H1 (cell line): Measurements from ENCODE around the gene ELP4. TPM values are rescaled to one million over a fixed set of nuclear protein-coding genes. Genes with fewer than 3 reads are reported as not detected.

Source experiments
- RNF2 ChIP-seq: fragments of 200-900, 300-1000 bp; sonication (generic); IDR thresholded peaks from 2 replicates; pipeline ENCODE4 v1.7.1; 2016; ENCODE audit warnings: borderline replicate concordance, low read depth, mild to moderate bottlenecking, antibody characterized with exemption, low read length; ENCODE audit not compliant: poor library complexity, severe bottlenecking; ENCODE audit errors: missing control alignments
- RXRA ChIP-seq: IDR thresholded peaks from 2 replicates; pipeline ENCODE4 v1.6.1; 2011; ENCODE audit warnings: low read depth, mild to moderate bottlenecking, low read length, moderate library complexity; ENCODE audit not compliant: insufficient read depth
- USF2 ChIP-seq: IDR thresholded peaks from 2 replicates; pipeline ENCODE4 v1.6.1; 2011; ENCODE audit warnings: low read length, improper control_type of control experiment
- polyA plus RNA-seq, 7 experiments: library from polyadenylated mRNA; depleted of rRNA in 3 of 7; stranded (reverse) in 5 of 7; unstranded in 2 of 7; fragments of >200 nt in 5 of 7; fragments of 200-250 nt in 2 of 7; gene quantifications; 1 replicate in 5 of 7; 2 replicates in 1 of 7; 4 replicates in 1 of 7; pipeline versions ENCODE4 v1.2.1 to v1.2.3, GENCODE V29; 2011 to 2013; ENCODE audit warnings: missing spikeins in 2 of 7, mixed read lengths in 2 of 7
- total RNA-seq: library from RNA; stranded (reverse); fragmentation: NEBNext Ultra II Directional; extraction: Animal tissue kit (Norgen Biotek cat#: 25700); gene quantifications from 2 replicates; pipeline ENCODE4 v1.2.1, GENCODE V29; 2021

Gene ELP4
- total and polyA plus RNA-seq, 2 of the 8 experiments (the other 6 are each of a cell fraction or from before 2014, with no cell fraction given): 14.0 to 18.6 TPM

- TF ChIP-seq RNF2 (no peak), RXRA (no peak), USF2 (no peak)
- TF ChIP-seq, all 59 proteins: peak for 0
Measured at GRCh38 chr11:31558001-31558400, 48.4 kb downstream of the ELP4 start (continued).
